Activated naive CD8-positive, alpha-beta T cell treated with anti-CD3 and anti-CD28 coated beads, Interleukin-2, amount 10 ng/mL, durations not matched to agents 7 days and 5 days (primary cell): Measurements from ENCODE around the gene METTL17. TPM values are rescaled to one million over a fixed set of nuclear protein-coding genes. Genes with fewer than 3 reads are reported as not detected.
"Not testable (repeated sequence)": the region's sequence is repeated elsewhere in the genome, so short reads cannot be mapped to it uniquely, and the experiment has no call there.

ENCODE experiments used
- ATAC-seq: fragments of 150-1000 bp; cut with Tn5 transposase; one replicate; pipeline ENCODE4 v1.10.0; 2021; ENCODE audit warnings: low read depth, moderate library complexity
- POLR2A ChIA-PET: fragments of 350-600 bp; sonication (Branson Sonifier 250); formaldehyde crosslinking; loops from one replicate; lab custom pipeline; 2021; ENCODE audit warnings: antibody characterized with exemption; lab: Charles Lee
- DNase-seq: peaks from one replicate; pipeline ENCODE4 v3.0.0; 2021
- H3K27ac Mint-ChIP-seq: one replicate; pipeline ENCODE4 v1.8.0; 2022; ENCODE audit warnings: mild to moderate bottlenecking, mixed read lengths
- H3K27me3 Mint-ChIP-seq: one replicate; pipeline ENCODE4 v1.8.0; 2022; ENCODE audit warnings: mild to moderate bottlenecking, moderate library complexity, mixed read lengths
- H3K36me3 Mint-ChIP-seq: one replicate; pipeline ENCODE4 v1.8.0; 2021; ENCODE audit warnings: mild to moderate bottlenecking, mixed read lengths
- H3K4me1 Mint-ChIP-seq: one replicate; pipeline ENCODE4 v1.8.0; 2021; ENCODE audit warnings: mixed read lengths
- H3K4me3 Mint-ChIP-seq: one replicate; pipeline ENCODE4 v1.8.0; 2022; ENCODE audit warnings: mild to moderate bottlenecking, moderate library complexity, mixed read lengths
- H3K9me3 Mint-ChIP-seq: one replicate; pipeline ENCODE4 v1.8.0; 2021; ENCODE audit warnings: mixed read lengths
- total RNA-seq, 2 experiments: library from RNA; stranded (reverse); gene quantifications; one replicate each; pipeline ENCODE4 v1.2.3, GENCODE V29; 2021

METTL17 gene
- 100 to 1,000 TPM in 1 of 2 experiments, 10 to 100 TPM in 1; 92.9 to 100 TPM for total RNA-seq

- POLR2A ChIA-PET, result no interaction called here
- ATAC-seq, result peak; percentile 98
- Mint-ChIP-seq H3K4me1 (peaks cover 21% of the 10 kb centered on the region), H3K27ac (peak within 1 kb of the TSS; percentile 89), H3K4me3 (peak within 1 kb of the TSS; percentile 95), H3K27me3 (peaks cover 5% of the 10 kb centered on the region), H3K9me3 (no peaks in the 10 kb centered on the region), H3K36me3 (peaks cover 20% of the 10 kb centered on the region)
- peak; percentile 82 for DNase-seq
Observed at GRCh38 chr14:20989787-20990600, at the start of gene METTL17. METTL17 (plus strand) TSS chr14:20989980; CDS start chr14:20990003, 23 bp downstream.

- ATAC-seq, H3K4me1 Mint-ChIP-seq, H3K4me3 Mint-ChIP-seq, H3K36me3 Mint-ChIP-seq, DNase-seq, POLR2A ChIA-PET, H3K27ac Mint-ChIP-seq, H3K9me3 Mint-ChIP-seq: not testable (repeated sequence)
- H3K27me3 Mint-ChIP-seq, result peaks cover 11% of the 10 kb centered on the region
Observed at GRCh38 chr14:20945146-20945545, 44.6 kb upstream of the METTL17 start.

- POLR2A ChIA-PET, H3K4me1 Mint-ChIP-seq, H3K4me3 Mint-ChIP-seq, DNase-seq, H3K27ac Mint-ChIP-seq, ATAC-seq, H3K9me3 Mint-ChIP-seq, H3K36me3 Mint-ChIP-seq: not testable (repeated sequence)
- H3K27me3 Mint-ChIP-seq, result peaks cover 12% of the 10 kb centered on the region
Observed at GRCh38 chr14:20946707-20947106, 43.1 kb upstream of the METTL17 start.

GRCh38 chr14:20954736-20955537, 34.8 kb upstream of the METTL17 start, which contains the start of gene RNASE2:
RNASE2 (plus strand) TSS chr14:20955487; CDS start chr14:20955772, 285 bp downstream.
- H3K27me3 Mint-ChIP-seq, result peaks cover 17% of the 10 kb centered on the region
- ATAC-seq, H3K36me3 Mint-ChIP-seq: not testable (repeated sequence)

GRCh38 chr14:20955538-20955873, 34.3 kb upstream of the METTL17 start:
- ATAC-seq, POLR2A ChIA-PET, H3K27ac Mint-ChIP-seq, H3K9me3 Mint-ChIP-seq, H3K4me3 Mint-ChIP-seq, DNase-seq, H3K36me3 Mint-ChIP-seq: not testable (repeated sequence)
- Mint-ChIP-seq H3K4me1 (peaks cover 15% of the 10 kb centered on the region), H3K27me3 (peaks cover 17% of the 10 kb centered on the region)

More at GRCh38 chr14:20954736-20955537, 34.8 kb upstream of the METTL17 start, which contains the start of gene RNASE2:
- H3K27ac Mint-ChIP-seq, POLR2A ChIA-PET, DNase-seq, H3K9me3 Mint-ChIP-seq: not testable (repeated sequence)
- Mint-ChIP-seq H3K4me3 (peak within 1 kb of the TSS; percentile 18), H3K4me1 (peaks cover 14% of the 10 kb centered on the region)

GRCh38 chr14:20956376-20956976, 33.3 kb upstream of the METTL17 start:
- ATAC-seq, result no peak
- no peaks in the 10 kb centered on the region for H3K9me3 Mint-ChIP-seq
- no peak for DNase-seq
- no peak overlapping the region for H3K27ac Mint-ChIP-seq
- H3K36me3 Mint-ChIP-seq, result peaks cover 2% of the 10 kb centered on the region
- POLR2A ChIA-PET, result interaction anchor here (1.3 kb wide), 1 partner anchor 14 kb away, joined by 4 read pairs; no protein-coding TSS in a partner anchor
- H3K4me1 Mint-ChIP-seq, result peaks cover 19% of the 10 kb centered on the region
- peak overlapping the region; percentile 18 for H3K4me3 Mint-ChIP-seq
- peaks cover 17% of the 10 kb centered on the region for H3K27me3 Mint-ChIP-seq

GRCh38 chr14:20958946-20959345, 30.8 kb upstream of the METTL17 start:
- POLR2A ChIA-PET, ATAC-seq, H3K27ac Mint-ChIP-seq, H3K9me3 Mint-ChIP-seq, H3K4me3 Mint-ChIP-seq, H3K36me3 Mint-ChIP-seq, DNase-seq: not testable (repeated sequence)
- peaks cover 22% of the 10 kb centered on the region for H3K4me1 Mint-ChIP-seq
- peaks cover 18% of the 10 kb centered on the region for H3K27me3 Mint-ChIP-seq

GRCh38 chr14:20969336-20969735, 20.4 kb upstream of the METTL17 start:
- POLR2A ChIA-PET, result no interaction called here
- H3K9me3 Mint-ChIP-seq, result no peaks in the 10 kb centered on the region
- H3K4me3 Mint-ChIP-seq, result no peak overlapping the region
- peaks cover 8% of the 10 kb centered on the region for H3K4me1 Mint-ChIP-seq
- ATAC-seq, result no peak
- DNase-seq, result no peak
- peaks cover 44% of the 10 kb centered on the region for H3K27me3 Mint-ChIP-seq
- no peak overlapping the region for H3K27ac Mint-ChIP-seq
- H3K36me3 Mint-ChIP-seq, result no peaks in the 10 kb centered on the region

- POLR2A ChIA-PET, result interaction anchor here (0.5 to 1.5 kb wide), 4 partner anchors 10 to 272 kb away, joined by 3 to 10 read pairs (median 5); no protein-coding TSS in a partner anchor
Observed at GRCh38 chr14:20970647-20970982, 19.2 kb upstream of the METTL17 start.

GRCh38 chr14:20970983-20971704, 18.6 kb upstream of the METTL17 start:
- Mint-ChIP-seq H3K4me1 (peaks cover 8% of the 10 kb centered on the region), H3K27me3 (peaks cover 40% of the 10 kb centered on the region), H3K4me3 (peak overlapping the region; percentile 90), H3K9me3 (no peaks in the 10 kb centered on the region), H3K36me3 (no peaks in the 10 kb centered on the region), H3K27ac (no peak overlapping the region)
- POLR2A ChIA-PET, result interaction anchor here (0.5 to 1.5 kb wide), 4 partner anchors 10 to 271 kb away, joined by 3 to 10 read pairs (median 5); no protein-coding TSS in a partner anchor
- DNase-seq (peak; percentile 86), ATAC-seq (peak; percentile 89)

More at GRCh38 chr14:20970647-20970982, 19.2 kb upstream of the METTL17 start:
- Mint-ChIP-seq H3K27me3 (peaks cover 40% of the 10 kb centered on the region), H3K36me3 (no peaks in the 10 kb centered on the region), H3K27ac (no peak overlapping the region), H3K9me3 (no peaks in the 10 kb centered on the region), H3K4me3 (peak overlapping the region; percentile 90), H3K4me1 (peaks cover 8% of the 10 kb centered on the region)
- DNase-seq, result no peak
- no peak for ATAC-seq

GRCh38 chr14:20971705-20972021, 18.1 kb upstream of the METTL17 start:
- DNase-seq, result no peak
- no peaks in the 10 kb centered on the region for H3K36me3 Mint-ChIP-seq
- H3K27me3 Mint-ChIP-seq, result peaks cover 37% of the 10 kb centered on the region
- H3K4me1 Mint-ChIP-seq, result peaks cover 8% of the 10 kb centered on the region
- no peak overlapping the region for H3K27ac Mint-ChIP-seq
- peak overlapping the region; percentile 90 for H3K4me3 Mint-ChIP-seq
- POLR2A ChIA-PET, result interaction anchor here (0.6 to 1.5 kb wide), 3 partner anchors 11 to 629 kb away, joined by 3 to 10 read pairs (median 6); no protein-coding TSS in a partner anchor
- peak; percentile 21 for ATAC-seq
- no peaks in the 10 kb centered on the region for H3K9me3 Mint-ChIP-seq

GRCh38 chr14:20973501-20973900, 16.3 kb upstream of the METTL17 start:
- POLR2A ChIA-PET, result no interaction called here
- DNase-seq (no peak), ATAC-seq (no peak)
- Mint-ChIP-seq H3K36me3 (no peaks in the 10 kb centered on the region), H3K4me3 (no peak overlapping the region), H3K27ac (no peak overlapping the region), H3K4me1 (peaks cover 8% of the 10 kb centered on the region), H3K27me3 (peaks cover 26% of the 10 kb centered on the region), H3K9me3 (no peaks in the 10 kb centered on the region)
